ENCODE results near the gene KRTAP5-8.
"Not testable (repeated sequence)": the region's sequence is repeated elsewhere in the genome, so short reads cannot be mapped to it uniquely, and the experiment has no call there.

The KRTAP5-8 gene, protein sequence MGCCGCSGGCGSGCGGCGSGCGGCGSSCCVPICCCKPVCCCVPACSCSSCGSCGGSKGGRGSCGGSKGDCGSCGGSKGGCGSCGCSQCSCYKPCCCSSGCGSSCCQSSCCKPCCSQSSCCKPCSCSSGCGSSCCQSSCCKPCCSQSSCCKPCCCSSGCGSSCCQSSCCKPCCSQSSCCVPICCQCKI

DNA sequence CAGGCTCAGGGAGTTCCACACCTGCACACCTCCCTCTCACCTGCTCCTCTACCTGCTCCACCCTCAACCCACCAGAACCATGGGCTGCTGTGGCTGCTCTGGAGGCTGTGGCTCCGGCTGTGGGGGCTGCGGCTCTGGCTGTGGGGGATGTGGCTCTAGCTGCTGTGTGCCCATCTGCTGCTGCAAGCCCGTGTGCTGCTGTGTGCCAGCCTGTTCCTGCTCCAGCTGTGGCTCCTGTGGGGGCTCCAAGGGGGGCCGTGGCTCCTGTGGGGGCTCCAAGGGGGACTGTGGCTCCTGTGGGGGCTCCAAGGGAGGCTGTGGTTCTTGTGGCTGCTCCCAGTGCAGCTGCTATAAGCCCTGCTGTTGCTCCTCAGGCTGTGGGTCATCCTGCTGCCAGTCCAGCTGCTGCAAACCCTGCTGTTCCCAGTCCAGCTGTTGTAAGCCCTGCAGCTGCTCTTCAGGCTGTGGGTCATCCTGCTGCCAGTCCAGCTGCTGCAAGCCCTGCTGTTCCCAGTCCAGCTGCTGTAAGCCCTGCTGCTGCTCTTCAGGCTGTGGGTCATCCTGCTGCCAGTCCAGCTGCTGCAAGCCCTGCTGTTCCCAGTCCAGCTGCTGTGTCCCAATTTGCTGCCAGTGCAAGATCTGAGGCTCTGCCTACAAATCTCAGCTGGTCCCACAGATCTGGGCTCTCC lies at the start of gene KRTAP5-8:
KRTAP5-8 (plus strand) TSS at position 49 of the 689 bp plus-strand sequence; CDS start at position 80, 31 bp downstream.
- DNase-seq, result not testable (repeated sequence)

DNA sequence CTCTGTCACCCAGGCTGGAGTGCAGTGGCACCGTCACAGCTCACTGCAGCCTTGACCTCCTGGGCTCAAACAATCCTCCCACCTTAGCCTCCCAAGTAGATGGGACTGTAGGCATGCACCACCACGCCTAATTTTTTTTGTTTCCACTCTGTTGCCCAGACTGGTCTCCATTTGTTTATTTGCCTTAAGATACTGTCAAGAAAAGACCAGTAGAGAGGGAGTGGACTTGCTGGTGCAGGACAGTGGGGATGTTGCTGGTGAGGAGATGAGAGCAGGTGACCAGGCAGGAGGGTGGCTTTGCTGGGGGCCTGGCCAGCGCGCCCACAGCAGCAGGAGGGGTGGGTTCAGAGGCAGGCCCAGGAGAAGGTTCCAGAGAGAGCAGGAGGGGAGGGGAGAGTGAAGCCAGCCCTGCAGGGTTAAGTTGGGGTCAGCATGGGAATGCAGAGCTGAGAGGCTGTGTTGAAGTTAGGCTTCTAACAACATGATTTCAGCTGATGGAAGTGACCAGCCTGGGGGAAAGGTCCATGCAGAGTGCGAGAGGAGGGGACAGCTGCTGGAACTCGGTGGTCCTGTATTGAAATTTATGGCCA lies 49.0 kb upstream of the KRTAP5-8 start:
- no peak for DNase-seq

DNA sequence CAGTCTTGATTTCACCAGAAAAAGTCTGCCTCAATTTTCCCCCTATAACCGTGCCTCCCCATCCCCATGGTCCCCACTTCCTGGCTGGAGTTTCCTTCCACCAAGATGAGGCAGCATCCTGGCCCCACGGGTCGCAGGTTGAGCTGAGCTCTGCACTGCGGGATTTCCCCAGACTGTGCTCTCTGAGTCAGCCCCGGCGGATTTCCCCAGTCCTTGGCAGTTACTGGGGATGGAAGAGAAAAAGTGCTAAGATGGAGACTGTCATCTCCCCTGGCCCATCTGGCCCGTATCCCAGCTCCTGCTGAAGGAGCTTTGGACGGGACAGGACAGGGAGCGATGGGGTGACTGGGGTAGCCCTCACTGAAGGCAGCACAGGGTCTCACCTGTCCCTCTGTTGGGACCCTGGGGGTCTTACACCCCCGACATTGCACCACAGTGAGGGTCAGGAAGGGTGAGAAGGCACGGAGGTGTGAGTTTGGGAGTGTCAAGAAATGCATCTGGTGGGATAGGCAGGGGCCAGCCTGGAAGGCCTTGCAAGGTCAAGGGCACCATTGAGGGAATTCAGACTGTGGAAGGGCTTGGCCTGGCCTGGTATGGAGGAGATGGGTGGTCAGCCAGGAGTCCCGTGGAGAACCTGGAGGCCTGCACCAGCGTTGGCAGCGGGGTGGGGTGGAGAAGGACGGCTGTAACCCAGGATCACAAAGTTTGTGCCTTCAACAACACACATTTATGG lies 48.3 kb upstream of the KRTAP5-8 start:
- DNase-seq, result no peak

DNA sequence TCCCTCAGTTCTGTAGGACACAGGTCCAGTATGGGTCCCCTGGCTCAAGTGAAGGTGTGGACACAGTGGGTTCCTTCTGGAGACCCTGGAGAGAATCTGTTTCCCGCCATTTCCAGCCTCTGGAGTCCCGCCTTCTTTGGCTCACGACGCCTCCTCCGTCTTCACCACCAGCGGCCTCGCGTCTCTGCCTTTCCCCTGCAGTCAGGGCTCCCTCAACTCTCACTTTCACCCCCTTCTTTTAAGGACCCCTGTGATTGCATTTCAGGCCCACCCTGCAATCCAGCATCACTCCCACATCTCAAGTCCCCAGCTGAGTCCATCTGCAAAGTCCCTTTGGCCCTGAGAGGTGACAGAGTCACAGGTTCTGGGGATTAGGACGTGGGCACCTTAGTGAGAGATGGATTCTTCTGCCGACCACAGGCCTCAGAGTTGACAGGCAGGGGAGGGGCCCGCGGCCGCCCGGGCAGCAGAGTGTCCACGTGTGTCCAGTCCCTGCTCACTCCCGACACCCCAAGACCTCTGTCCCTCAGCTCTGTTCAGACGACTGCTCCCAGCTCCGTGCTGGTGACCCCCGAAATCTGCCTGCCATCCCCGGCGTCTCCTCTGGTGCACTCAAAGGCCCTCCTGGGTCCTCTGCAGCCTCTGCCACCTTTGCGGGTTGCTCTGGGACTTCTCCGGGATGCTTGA lies 47.6 kb upstream of the KRTAP5-8 start:
- DNase-seq, result no peak

DNA sequence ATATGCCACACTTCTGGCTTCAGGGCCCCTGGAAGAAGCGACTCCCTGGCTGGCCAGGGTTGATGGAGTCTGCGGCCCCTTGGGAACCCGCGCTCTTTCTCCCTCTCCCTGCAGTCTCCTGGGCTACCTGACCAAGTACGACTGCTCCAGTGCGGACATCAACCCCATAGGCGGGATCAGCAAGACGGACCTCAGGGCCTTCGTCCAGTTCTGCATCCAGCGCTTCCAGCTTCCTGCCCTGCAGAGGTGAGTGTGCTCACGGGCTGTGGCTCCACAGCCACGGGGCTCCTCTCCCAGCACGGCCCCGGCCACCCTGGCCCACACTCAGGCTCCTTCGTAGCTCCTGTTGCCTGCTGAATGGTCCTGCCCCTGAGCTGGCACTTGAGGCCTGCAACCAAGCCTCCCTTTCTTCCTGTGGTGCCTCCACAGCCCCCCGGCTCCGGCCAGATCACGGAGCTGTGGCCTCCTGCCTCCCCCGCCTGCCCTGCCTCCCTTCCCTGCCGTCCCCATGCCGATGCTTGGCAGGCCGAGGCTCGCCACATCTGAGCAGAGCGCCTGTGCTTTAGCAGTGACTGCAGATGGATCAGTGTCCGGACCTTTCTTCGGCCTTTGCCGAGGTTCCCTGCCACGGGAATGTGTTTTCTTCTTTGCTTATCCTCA lies 47.0 kb upstream of the KRTAP5-8 start:
- DNase-seq, result no peak

DNA sequence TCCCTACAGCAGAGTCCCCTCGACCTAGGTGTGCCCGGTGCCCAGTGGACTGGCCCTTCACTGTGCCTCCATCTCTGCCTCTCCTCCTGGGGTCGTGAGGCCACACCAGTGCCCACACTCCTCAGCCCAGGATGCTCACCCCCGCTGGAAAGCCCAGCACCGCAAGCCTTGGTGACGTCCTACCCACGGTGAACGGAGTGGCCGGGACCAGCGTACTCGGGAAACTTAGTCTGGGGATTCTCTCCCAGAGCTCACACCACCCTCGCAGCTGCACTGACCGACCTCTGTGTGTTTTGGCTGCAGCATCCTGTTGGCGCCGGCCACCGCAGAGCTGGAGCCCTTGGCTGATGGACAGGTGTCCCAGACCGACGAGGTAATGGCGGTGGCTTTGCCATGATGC lies 46.3 kb upstream of the KRTAP5-8 start:
- DNase-seq, result no peak

DNA sequence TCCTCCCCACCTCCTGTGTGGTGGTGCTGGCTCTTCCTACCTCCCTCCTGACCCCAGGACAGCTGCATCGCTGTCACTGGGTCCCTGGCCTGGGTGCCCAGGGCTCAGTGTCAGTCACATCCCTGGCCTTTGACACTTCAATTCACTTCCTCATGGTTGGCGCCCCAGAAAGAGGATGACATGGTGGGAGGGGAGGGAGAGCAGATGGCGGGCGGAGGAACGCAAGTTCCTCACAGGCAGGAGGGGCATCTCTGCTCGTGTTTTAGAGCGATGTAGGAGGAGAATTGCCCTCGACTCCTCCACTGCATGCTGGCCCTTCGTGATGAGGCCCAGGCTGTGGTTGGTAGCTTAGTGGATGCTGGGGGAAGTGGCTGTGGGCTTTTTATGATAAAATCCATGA lies 45.9 kb upstream of the KRTAP5-8 start:
- DNase-seq, result no peak

DNA sequence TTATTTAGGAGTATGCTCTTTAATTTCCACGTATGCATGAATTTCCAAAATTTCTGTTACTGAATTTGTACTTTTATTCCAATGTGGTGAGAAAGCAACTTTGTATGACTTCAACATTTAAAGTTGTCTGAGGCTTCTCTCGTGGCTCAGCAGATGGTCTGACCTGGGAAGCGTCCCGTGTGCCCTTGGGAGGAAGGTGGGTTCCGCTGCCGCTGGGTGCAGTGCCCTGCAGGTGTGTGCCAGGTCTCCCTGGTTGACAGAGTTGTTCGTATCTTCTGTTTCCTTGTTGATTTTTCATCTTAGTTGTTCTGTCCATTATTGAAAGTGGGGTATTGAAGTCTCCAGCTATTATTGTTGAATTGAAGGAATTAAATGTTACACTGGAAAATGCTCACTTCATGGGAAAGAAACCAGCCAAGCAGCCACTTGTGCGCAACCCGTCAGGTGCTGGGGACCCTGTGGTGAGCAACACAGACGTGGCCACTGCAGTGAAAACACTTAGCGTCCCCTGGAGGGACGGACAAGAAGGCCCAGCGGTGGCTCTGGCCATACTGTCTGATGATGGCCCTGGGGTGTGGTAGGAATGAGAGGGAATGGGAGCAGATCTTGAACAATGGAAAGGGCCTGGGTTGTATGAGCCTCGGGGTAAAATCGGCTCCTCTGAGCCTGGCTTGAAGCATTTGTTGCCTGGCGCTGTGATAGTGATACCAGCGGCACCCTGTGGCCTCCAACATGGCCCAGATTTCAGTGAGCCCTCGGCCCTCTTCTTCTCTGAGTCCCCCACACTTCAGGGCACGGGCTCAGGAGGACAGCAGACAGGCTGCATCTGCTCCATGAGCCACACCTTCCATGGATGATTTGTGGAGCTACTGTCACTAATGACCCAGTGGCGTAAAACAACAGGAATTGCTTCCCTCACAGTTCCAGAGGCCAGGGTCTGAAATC lies 42.3 kb upstream of the KRTAP5-8 start:
- no peak for DNase-seq

DNA sequence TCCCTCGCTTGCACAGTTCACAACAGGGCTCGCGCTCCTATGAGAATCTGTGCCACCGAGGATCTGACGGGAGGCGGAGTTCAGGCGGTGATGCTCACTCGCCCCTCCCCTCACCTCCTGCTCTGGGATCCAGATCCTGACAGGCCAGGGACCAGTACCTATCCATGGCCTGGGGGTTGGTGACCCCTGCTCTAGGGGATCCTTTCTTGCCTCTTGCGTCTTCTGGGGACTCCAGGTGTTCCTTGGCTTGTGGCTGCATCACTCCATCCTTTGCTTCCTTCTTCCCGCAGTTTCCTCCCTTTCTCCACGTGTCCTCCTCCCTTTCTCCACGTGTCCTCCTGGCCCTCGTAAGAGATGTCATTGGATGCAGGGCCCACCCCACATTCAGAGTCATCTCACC lies 41.4 kb upstream of the KRTAP5-8 start:
- DNase-seq, result no peak

DNA sequence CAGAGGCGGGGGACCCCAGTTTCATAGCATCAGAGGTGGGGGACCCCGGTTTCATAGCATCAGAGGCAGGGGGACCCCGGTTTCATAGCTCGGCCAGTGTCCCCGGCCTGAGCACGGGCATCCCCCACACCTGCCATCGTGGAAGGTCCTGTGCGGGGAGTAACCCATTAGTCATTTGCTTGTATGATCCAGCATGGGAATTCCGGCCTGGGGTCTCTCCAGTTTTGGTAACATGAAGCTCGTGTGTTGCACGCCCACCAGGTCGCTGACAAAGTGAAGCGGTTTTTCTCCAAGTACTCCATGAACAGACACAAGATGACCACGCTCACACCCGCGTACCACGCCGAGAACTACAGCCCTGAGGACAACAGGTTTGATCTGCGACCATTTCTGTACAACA lies 39.7 kb upstream of the KRTAP5-8 start:
- no peak for DNase-seq

DNA sequence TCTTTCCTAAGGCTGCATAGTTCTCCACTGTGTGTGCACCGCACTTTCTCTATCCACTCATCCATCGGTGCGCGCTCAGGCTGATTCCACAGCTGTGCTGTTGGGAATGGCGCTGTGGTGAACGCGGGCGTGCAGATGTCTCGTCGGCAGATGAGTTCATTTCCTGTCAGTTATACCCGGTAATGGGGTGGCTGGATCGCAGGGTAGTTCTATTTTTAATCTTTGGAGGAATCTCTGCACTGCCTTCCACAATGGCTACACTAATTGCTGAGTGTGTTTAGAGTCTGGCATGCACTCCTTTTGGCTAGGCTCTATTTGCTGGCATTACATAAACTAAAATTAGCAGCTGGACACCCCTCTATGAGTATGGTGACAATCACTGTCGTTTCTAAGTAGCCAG lies 38.7 kb upstream of the KRTAP5-8 start:
- no peak for DNase-seq

DNA sequence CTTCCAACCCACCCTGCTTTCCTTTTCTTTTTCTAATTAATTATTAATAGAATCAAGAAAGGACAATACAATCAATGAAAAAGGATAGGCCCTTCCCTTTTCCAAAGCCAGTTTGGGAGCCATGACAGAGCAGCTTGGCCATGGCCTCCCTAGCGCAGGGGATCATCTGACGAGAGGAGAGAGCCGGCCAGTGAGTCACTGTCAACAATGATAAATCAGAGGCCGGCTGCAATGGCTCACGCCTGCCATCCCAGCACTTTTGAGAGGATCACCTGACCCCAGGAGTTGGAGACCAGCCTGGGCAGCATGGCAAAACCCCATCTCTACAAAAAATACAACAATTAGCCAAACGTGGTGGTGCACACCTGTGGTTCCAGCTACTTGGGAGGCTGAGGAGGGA lies 38.3 kb upstream of the KRTAP5-8 start:
- no peak for DNase-seq

DNA sequence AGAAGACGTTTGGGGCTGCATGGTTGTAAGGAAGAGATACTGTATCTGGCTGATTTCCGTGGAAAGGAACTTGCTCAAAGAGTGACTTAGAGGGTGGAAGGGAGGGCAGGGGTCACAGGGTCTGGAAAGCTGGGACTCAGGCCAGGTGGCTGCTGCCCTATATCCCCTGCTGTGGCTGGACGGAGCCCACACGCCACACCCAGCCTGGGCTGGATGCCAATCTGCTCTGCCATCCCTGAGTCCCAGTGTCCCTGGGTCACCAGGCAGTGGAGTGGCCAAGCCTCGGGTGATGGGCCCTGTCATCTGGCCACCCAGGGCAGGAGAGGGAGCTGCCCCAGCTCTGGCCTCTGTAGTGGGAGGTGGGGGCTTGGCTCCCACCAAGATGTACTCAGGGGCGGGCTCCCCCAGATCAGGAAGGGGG lies 37.2 kb upstream of the KRTAP5-8 start:
- DNase-seq, result no peak

DNA sequence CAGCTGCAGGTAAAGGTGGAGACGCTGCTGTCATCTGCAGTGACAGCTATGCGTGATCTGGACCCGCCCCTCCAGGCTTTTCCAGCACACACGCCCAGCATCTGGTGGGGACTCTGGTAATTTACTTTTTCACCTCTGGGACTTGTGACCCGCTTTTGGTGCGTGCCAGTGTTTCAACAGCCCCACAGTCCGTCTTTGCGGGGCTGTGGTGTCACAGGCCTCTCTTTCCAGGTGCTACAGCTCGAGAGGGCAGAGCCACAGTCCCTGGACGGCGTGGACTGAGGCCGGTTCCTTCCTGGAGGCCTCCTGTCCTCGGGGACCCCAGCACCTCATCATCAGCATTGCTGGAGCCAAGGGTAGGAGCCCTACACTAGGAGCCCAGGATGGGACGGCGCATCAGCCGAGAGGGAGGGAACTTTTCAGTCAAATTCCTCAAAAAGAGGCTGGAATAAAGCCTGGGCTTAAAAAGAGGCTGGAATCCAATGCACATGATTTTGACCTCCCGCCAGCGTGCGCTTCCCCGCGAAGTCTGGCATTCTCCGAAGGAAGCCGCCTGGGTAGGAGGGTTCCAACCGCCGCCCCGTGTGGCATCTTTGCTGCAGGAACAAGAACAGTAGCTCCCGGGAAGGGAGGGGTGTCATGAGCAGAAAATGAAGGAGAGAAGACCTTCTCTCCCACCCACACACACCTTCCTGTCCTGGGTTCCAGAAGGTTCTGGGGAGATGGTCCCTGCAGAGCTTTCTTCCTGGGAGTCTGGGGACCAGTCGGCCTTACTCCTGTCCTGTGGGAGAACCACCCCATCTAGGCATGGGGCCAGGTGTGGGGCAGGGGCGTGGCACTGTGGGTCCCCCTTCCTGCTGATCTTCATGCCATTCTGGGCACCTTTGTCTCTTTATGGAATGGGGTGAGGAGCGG lies 36.5 kb upstream of the KRTAP5-8 start:
- DNase-seq, result no peak

DNA sequence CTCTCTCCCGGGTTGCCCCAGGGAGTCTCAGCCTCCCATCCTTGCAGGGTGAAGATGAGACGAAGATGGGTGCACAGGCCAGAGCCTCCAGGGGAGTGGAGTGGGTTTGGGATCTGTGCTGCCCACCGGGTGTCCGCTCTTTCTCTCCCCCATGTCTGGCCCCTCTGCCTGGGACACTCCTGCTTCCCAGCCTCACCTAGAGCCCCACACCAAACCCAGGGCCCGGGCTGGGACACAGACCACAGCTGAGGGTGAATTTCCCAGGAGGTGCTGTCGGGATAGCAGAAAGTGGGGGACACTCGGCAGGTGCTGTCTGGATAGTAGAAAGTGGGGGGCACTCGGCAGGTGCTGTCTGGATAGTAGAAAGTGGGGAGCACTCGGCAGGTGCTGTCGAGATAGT lies 35.8 kb upstream of the KRTAP5-8 start:
- DNase-seq, result no peak

DNA sequence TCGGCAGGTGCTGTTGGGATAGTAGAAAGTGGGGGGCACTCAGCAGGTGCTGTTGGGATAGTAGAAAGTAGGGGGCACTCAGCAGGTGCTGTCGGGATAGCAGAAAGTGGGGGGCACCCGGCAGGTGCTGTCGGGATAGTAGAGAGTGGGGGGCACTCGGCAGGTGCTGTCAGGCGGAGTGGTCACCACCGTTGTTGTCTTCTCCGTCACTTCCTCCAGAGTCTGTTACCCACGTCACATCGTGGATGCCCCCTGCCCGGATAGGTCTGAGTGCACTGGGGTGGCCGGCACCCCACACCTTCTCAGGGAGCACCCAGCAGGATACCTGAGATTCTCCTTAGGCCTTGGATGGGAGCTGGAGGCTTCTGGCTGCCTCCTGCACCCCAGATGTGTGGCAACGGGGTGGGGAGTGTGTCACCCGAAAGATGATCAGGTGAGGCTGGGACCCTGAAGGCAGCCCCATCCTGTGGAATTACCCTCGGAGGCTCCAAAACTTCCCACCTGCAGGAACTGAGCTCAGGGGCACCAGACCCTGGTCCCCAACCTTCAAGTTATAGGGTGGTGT lies 34.9 kb upstream of the KRTAP5-8 start:
- DNase-seq, result no peak

DNA sequence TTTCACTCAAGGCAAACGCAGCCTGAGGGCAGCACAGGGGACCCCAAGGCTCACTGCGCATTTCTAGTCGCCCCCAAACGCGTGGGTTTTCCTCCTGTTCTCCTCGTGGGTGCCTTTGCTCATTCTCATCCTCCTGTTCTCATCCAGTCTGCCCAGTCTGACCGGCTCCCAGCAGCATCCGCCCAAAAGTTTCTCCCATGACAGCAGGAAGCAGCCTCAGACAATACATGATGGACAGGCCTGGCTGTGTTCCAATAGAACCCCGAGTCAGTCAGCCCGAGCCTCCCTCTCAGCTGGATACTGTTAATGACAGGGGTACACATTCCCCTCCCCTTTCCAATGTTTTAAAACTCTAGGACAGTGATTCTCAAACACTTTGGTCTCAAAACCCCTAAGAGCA lies 33.3 kb upstream of the KRTAP5-8 start:
- DNase-seq, result no peak

DNA sequence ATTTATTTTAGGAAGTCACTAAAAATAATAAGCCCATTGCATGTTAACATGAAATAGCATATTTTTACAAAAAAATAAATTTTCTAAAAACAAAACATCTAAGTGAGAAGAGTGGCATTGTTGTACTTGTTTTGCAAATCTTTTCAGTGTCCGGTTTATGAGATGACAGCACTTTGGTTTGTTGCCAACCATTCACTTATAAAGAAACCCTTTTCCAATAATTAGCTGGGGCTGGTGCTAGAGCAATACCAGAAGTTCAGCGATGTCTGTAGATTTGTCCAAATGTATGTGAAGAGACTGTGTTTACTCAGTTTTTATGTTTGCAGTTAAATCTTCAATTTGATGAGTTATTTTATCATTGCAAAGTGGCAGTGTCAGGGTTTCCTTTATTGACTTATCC lies 32.8 kb upstream of the KRTAP5-8 start:
- DNase-seq, result no peak

DNA sequence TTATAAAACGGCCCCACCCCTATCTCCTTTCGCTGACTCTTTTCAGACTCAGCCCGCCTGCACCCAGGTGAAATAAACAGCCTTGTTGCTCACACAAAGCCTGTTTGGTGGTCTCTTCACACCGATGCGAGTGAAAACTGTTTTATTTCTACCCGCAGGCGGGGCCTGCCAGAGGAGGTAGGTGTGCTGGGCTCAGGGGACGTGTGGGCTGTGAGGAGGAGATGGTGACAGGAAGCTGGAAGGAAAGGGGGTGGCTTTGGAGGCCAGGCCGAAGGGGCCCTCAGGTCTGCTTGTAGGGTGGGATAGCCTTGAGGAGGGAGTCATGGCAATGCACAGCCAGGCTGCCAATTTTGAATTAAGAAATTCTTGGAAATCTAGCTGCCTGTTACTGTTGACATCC lies 32.0 kb upstream of the KRTAP5-8 start:
- no peak for DNase-seq

DNA sequence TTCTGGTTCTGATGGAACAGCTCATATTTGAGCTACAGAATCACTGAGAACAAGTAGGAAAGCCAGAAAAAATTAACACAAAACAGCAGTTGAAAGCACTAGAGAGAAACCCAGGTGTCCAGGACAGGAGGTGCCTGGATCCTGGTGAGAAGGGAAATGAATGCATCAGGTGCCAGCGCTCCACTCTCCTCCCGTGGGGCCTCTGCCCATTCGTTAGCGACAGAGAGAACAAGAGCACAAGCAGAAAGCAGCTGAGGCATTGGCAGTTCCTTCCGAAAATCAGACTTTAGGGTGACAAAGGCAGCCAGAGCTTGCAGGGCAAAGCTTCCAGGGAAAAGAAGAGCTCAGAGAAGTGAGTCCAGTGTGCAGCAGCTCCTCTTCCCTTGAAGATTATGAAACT lies 30.7 kb upstream of the KRTAP5-8 start:
- DNase-seq, result no peak

Measured in DMS79 treated with DMSO at 0.1 percent for 48 hours (cell line).